GM21381 (cell line): Measurements from ENCODE around the gene FKBP1C.
"Not testable (repeated sequence)": the region's sequence is repeated elsewhere in the genome, so short reads cannot be mapped to it uniquely, and the experiment has no call there.

Source experiments
- ATAC-seq: cut with Tn5 transposase; IDR thresholded peaks from one replicate; pipeline ENCODE4 v1.9.1; 2021; ENCODE audit warnings: mild to moderate bottlenecking, moderate library complexity; ENCODE audit not compliant: unreplicated experiment

The FKBP1C gene

GRCh38 chr6:63211343-63211742, at the start of gene FKBP1C:
FKBP1C (plus strand) TSS chr6:63211469.
- ATAC-seq = not testable (repeated sequence)

DNA sequence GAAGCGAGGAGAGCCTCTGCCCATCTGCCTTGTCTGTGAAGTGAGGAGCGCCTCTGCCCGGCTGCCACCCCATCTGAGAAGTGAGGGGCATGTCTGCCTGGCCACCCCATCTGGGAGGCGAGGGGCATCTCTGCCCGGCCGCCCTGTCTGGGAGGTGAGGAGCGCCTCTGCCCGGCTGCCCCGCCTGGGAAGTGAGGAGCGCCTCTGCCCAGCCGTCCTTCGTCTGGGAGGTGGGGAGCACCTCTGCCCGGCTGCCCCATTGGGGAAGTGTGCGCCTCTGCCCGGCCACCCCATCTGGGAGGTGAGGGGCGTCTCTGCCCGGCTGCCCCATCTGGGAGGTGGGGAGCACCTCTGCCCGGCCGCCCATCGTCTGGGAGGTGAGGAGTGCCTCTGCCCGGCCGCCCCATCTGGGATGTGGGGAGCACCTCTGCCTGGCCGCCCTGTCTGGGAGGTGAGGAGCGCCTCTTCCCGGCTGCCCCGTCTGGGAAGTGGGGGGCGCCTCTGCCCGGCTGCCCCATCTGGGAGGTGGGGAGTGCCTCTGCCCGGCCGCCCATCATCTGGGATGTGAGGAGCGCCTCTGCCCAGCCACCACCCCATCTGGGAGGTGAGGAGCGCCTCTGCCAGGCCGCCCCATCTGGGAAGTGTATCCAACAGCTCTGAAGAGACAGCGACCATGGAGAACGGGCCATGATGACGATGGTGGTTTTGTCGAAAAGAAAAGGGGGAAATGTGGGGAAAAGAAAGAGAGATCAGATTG, 47.0 kb upstream of the FKBP1C start:
- not testable (repeated sequence) for ATAC-seq

GRCh38 chr6:63174173-63174572, 37.1 kb upstream of the FKBP1C start:
- no peak for ATAC-seq

DNA sequence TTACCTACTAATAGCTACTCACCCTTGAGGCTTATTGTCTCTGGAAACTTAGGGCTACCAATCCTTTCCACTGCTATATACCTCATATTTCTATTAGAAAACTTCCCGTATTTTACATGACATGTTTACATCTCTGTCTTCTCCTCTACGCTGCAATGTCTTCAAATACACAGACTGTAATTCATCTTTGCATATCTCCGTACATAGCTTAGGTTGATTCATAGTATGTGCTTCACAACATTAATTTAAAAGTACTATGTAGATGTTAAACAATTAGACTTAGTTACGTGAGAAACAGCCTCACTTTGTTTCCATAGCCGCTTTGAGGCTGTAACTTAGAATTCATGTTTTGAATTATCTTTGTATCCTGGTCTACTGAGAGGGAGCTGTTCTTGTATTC, 35.1 kb upstream of the FKBP1C start:
- no peak for ATAC-seq

- ATAC-seq = no peak
Observed at GRCh38 chr6:63180367-63180766, 30.9 kb upstream of the FKBP1C start.

DNA sequence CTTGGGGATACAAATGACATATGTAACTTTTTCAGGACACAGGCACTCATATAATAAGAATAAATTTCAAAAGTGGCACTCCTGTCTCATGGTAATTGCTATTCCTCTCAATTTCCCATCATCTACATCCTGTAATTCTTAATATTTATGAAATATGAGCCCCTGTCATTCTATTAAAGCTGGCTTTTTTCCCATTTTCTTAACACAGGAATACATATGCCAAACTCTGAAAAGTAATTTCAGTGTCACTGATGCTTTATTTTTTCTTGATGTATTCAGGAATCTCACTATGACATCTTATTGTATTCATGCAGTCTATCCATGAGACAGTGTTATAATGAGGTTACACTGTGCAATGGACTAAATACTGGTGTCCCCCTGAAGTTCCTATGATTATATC, 24.3 kb upstream of the FKBP1C start:
- no peak for ATAC-seq

- ATAC-seq = no peak
Observed at GRCh38 chr6:63188828-63189227, 22.4 kb upstream of the FKBP1C start.

DNA sequence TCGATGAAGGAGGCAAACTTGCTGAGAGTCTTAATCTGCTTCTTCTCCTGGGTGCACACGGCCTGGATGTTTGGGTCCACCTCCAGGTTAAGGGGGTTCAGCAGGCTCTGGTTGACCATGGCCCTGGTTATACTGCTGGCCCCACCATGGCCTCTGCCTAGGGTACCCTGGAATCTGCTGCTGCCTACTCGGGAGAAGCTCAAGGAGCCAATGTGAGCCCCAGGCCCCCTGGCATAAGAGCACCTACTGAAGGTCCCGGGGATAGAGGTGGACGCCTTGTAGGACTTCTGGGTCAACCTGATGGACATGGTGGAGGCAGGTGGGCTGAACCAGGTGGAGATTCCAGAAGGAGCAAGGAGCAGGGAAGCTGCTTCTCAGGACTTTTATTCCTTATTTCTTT, 17.9 kb upstream of the FKBP1C start:
- no peak for ATAC-seq

GRCh38 chr6:63197741-63198140, 13.5 kb upstream of the FKBP1C start:
- ATAC-seq = no peak

- no peak for ATAC-seq
Observed at GRCh38 chr6:63213325-63213724, 2.1 kb downstream of the FKBP1C start.

- no peak for ATAC-seq
Observed at GRCh38 chr6:63214816-63215215, 3.5 kb downstream of the FKBP1C start.

GRCh38 chr6:63224179-63224578, 12.9 kb downstream of the FKBP1C start:
- no peak for ATAC-seq

GRCh38 chr6:63225987-63226386, 14.7 kb downstream of the FKBP1C start:
- not testable (repeated sequence) for ATAC-seq

GRCh38 chr6:63227928-63228894, 16.9 kb downstream of the FKBP1C start:
- not testable (repeated sequence) for ATAC-seq

DNA sequence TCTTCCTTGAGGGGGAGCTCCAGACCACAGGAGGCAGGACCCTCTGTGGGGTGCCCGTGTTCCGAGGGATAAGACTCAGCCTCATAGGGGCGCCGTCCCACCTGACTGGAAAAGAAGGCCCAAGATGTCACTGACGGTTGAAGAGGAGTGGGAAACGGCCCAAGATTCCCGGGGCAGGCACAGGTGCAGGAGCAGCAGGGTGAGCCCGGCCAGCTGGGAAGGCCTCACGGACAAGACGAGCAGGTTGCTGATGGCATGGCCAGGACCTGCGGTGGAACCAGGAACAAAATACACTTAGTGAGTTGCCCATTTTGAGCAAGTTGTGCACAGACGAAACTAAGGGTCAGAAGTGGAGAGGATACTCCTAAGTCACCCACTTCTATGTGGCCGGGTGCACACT, 18.8 kb downstream of the FKBP1C start:
- ATAC-seq = not testable (repeated sequence)

DNA sequence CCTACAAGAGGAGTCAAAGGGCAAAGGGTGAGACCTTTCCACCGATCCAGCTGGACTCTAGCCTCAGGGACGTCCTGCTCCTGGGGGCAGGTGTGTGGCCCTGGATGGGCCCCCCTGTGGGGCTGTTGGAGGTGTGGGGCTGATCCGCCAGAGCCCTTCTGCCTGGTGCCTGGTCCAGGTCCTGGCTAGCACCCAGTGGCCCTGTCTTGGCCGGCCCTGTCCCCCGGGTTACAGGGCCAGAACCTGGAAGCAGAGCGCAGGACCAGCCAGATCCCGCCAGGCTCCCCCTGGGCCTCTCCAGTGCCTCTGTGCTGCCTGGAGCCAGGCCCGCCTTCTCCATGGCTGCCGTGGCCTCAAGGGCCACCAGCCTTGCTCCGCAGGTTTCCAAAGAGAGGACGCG, 19.2 kb downstream of the FKBP1C start:
- not testable (repeated sequence) for ATAC-seq

DNA sequence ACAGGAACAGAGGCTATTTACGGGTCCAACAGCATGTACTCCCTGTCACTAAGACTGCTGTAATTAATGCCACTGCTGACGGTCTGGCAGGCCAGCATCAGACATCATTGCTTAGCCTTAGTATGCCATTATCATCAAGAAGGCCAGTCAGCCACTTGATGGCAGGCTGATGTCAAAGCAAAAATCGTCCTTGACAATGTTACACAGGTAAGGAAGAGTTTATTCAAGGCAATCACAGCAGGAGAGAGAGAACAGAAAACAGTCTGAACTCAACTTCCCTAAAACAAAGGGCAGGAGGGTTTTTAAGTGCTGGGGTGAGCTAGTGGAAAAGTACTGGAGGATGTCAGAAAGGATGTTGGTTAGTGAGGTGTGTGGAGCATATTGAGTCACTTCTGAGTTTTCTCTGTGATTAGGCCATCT, 25.1 kb downstream of the FKBP1C start:
- ATAC-seq = no peak

DNA sequence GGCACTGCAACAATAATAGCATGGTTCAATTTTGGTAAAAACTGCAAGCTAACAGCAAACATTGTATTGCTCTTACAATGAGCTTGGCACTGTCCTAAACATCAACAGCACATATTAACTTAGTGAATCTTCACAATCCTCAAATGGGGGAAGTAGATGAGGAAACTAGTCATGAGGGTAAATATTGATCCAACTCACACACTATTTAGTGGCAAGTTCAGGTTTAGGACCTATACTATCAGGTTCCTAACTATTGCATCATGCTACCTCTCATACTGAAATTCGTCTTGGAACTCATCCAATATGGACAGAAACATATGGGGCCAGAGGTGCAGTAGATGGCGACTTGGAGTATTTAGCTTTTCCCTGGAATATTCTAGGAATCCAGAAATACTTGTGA, 34.2 kb downstream of the FKBP1C start:
- ATAC-seq = no peak

DNA sequence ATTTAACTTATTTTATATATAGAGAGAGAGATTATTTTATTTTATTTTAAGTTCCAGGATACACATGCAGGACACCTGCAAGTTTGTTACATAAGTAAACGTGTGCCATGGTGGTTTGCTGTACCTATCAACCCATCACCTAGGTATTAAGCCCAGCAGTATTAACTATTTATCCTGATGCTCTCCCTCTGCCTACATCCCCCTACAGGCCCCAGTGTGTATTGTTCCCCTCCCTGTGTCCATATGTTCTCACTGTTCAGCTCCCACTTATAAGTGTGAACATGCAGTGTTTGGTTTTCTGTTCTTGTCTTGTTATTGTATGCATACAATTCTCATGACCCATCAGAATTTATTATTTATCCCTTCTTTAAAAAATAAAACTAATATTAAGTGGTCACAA, 34.6 kb downstream of the FKBP1C start:
- ATAC-seq = no peak

DNA sequence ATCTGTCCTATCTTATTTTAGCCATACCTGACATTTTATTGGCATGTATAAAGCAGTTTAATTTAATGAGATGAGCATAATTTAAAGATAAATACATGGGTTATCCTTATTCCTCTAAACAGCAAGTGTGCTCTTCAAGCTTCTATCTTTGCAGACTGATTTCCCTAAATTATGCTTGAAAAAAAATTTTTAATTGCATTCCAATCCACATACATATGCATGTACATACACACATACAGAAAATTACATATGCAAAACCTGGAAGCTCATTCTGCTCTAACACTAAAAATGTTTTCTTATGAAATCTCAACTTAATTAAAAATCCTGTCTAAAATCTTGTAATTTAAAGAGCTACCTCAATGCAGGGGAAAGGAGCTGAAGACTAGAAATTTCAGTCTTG, 35.3 kb downstream of the FKBP1C start:
- no peak for ATAC-seq

DNA sequence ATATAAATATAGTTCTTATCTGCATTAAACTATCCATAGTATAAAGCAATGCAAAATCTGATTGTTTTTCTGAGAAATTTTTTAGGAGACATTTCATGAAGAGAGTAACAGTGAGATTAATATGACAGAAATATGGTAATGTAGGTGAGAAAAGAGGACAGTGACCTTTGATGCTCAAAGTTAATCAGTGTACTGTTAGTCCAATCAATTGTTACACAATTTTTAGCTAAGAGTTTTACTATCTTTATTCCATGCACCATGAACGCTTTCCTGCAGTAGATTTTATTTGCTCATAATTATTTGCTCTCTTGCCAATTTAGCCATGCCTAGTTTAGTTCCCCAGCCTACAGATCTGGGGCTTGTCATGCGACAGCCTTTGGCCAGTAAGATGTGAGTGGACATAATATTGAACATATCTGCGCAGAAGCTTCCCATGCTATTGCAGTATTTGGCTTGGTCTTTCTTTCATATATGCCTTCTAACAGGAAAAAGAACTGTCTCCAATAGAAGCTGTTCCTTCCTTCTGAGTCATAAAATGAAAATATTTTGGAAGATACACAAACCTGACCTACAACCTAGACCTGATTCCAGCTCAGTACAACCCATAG, 38.7 kb downstream of the FKBP1C start:
- no peak for ATAC-seq
